Neural cell (in vitro differentiated cells): ENCODE measurements around the gene FBXL17. TPM values are rescaled to one million over a fixed set of nuclear protein-coding genes. Genes with fewer than 3 reads are reported as not detected.

Experiments used
- H2AFZ ChIP-seq: fragments of 200-600, 300-800 bp; sonication (generic), shearing (Covaris generic); 2 replicates; pipeline ENCODE4 v1.6.0; 2014; ENCODE audit warnings: low read depth, mild to moderate bottlenecking, antibody characterized with exemption, low read length, moderate library complexity
- H3F3A ChIP-seq: fragments of 200-600 bp; shearing (Covaris generic); 2 replicates; pipeline ENCODE4 v1.6.1; 2016; ENCODE audit warnings: mild to moderate bottlenecking, moderate library complexity, mixed read lengths, antibody characterized with exemption, low read length; ENCODE audit not compliant: insufficient read depth, poor library complexity, severe bottlenecking
- H3K27ac ChIP-seq: fragments of 200-600, 300-800 bp; sonication (generic), shearing (Covaris generic); 2 replicates; pipeline ENCODE4 v1.5.1; 2014; ENCODE audit warnings: mild to moderate bottlenecking, low read length, moderate library complexity
- H3K27me3 ChIP-seq: fragments of 300-800, 200-600 bp; sonication (generic), shearing (Covaris generic); 2 replicates; pipeline ENCODE4 v1.6.0; 2014; ENCODE audit warnings: mild to moderate bottlenecking, low read depth, low read length, moderate library complexity; ENCODE audit not compliant: insufficient read depth
- H3K36me3 ChIP-seq: fragments of 300-800, 200-600 bp; sonication (generic), shearing (Covaris generic); 2 replicates; pipeline ENCODE4 v1.5.1; 2014; ENCODE audit warnings: mild to moderate bottlenecking, antibody characterized with exemption, low read length, moderate library complexity; ENCODE audit not compliant: insufficient read depth
- H3K4me2 ChIP-seq: fragments of 300-800, 200-600 bp; sonication (generic), shearing (Covaris generic); 2 replicates; pipeline ENCODE4 v1.6.0; 2014; ENCODE audit warnings: mild to moderate bottlenecking, low read length
- H3K4me3 ChIP-seq: fragments of 300-800, 200-600 bp; sonication (generic), shearing (Covaris generic); 2 replicates; pipeline ENCODE4 v1.5.1; 2014; ENCODE audit warnings: mild to moderate bottlenecking, low read length, moderate library complexity
- H3K79me2 ChIP-seq: fragments of 200-600 bp; shearing (Covaris generic); replicated peaks from 2 replicates; pipeline ENCODE4 v1.6.0; 2014; ENCODE audit warnings: mild to moderate bottlenecking, low read length, moderate library complexity; ENCODE audit not compliant: insufficient read depth
- H3K9ac ChIP-seq: fragments of 300-800, 200-600 bp; sonication (generic), shearing (Covaris generic); 2 replicates; pipeline ENCODE4 v1.6.1; 2016; ENCODE audit warnings: mild to moderate bottlenecking, low read length, mixed read lengths
- H3K9me2 ChIP-seq: fragments of 200-600 bp; shearing (Covaris generic); 2 replicates; pipeline ENCODE4 v1.6.1; 2016; ENCODE audit warnings: mild to moderate bottlenecking, low read length, mixed read lengths; ENCODE audit not compliant: insufficient read depth
- H3K9me3 ChIP-seq: fragments of 200-600, 300-800 bp; sonication (generic), shearing (Covaris generic); 2 replicates; pipeline ENCODE4 v1.6.1; 2016; ENCODE audit warnings: mild to moderate bottlenecking, mixed run types, low read length, moderate library complexity, mixed read lengths
- H4K20me1 ChIP-seq: fragments of 200-600 bp; shearing (Covaris generic); 2 replicates; pipeline ENCODE4 v1.6.1; 2016; ENCODE audit warnings: mild to moderate bottlenecking, mixed run types; ENCODE audit not compliant: insufficient read depth
- EP300 ChIP-seq: fragments of 450-650 bp; conservative IDR thresholded peaks from 2 replicates; pipeline ENCODE4 v1.6.1; 2014; ENCODE audit warnings: antibody characterized with exemption, mild to moderate bottlenecking, moderate library complexity; ENCODE audit not compliant: poor library complexity, severe bottlenecking
- EZH2 ChIP-seq: fragments of 200-600, 300-800 bp; shearing (Covaris generic), sonication (generic); IDR thresholded peaks from 2 replicates; pipeline ENCODE4 v1.6.1; 2014; ENCODE audit warnings: antibody characterized with exemption, low read length, borderline replicate concordance, mild to moderate bottlenecking; ENCODE audit not compliant: insufficient read depth, poor library complexity, severe bottlenecking
- MXI1 ChIP-seq: fragments of 450-650 bp; conservative IDR thresholded peaks from 2 replicates; pipeline ENCODE4 v1.6.1; 2014; ENCODE audit warnings: antibody characterized with exemption, mild to moderate bottlenecking; ENCODE audit not compliant: poor library complexity, severe bottlenecking
- POLR2AphosphoS5 ChIP-seq: IDR thresholded peaks from 2 replicates; pipeline ENCODE4 v1.6.1; 2012
- RAD21 ChIP-seq: fragments of 450-650 bp; conservative IDR thresholded peaks from 2 replicates; pipeline ENCODE4 v1.6.1; 2014; ENCODE audit warnings: antibody characterized with exemption, mild to moderate bottlenecking, moderate library complexity
- SMC3 ChIP-seq: fragments of 450-650 bp; conservative IDR thresholded peaks from 2 replicates; pipeline ENCODE4 v1.6.1; 2014; ENCODE audit warnings: antibody characterized with exemption, mild to moderate bottlenecking, moderate library complexity; ENCODE audit not compliant: poor library complexity
- TAF1 ChIP-seq: IDR thresholded peaks from 2 replicates; pipeline ENCODE4 v1.6.1; 2012; ENCODE audit warnings: low read depth
- polyA plus RNA-seq: library from polyadenylated mRNA; depleted of rRNA; stranded (reverse); fragments of >200 nt; gene quantifications from 2 replicates; pipeline ENCODE4 v1.2.3, GENCODE V29; 2014
- TF ChIP-seq, protein P1 (sequence below): IDR thresholded peaks from 2 replicates; pipeline ENCODE4 v1.6.1; 2012; ENCODE audit warnings: borderline replicate concordance
- TF ChIP-seq, protein P2 (sequence below): fragments of 450-650 bp; IDR thresholded peaks from 2 replicates; pipeline ENCODE4 v1.5.1; 2014; ENCODE audit warnings: antibody characterized with exemption, mild to moderate bottlenecking, moderate library complexity; ENCODE audit not compliant: poor library complexity, severe bottlenecking

FBXL17 gene
- polyA plus RNA-seq, 1 donor from 2014 or later, result 19.6 TPM

DNA sequence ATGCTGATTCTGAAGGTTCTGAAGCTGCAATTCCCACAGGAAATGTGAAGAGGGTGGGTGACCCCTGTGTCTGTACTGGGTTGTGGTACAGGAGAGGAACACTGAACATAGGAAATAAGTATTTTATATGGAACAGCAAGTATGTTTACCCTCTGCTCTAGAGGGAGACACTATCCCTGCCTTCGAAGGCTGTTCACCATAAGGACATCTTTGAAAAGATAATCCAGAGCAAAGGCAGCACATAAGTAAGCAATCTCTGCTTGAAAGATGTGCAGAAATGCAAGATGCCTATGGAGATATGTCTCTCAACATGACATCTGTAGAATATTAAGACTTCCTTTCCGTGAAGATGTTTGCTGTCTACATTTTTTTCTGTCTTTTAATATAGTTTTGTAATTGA is 526.7 kb downstream of the FBXL17 start:
- Histone ChIP-seq H2AFZ (no peak overlapping the region), H3F3A (no peaks in the 10 kb centered on the region)

DNA sequence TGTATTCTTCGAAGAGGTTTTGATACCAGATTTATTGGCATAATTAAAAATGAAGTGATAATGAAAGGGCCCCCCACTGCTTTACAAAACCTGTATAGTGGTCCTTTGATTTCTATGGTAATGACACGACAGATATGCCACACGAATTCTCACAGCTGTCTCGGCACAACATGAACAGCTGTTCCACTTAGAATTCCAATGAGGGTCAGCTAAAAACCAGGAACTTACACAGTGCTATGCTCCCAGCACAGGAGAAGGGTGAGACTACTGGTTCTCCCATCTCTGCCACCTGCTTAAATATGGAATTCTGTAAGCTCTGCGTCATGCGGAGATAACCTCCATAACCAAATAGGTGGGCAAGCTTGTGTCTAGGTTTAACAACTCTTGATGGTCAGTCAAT is 528.2 kb downstream of the FBXL17 start:
- H2AFZ ChIP-seq, result no peak overlapping the region

More for the DNA sequence above, 526.7 kb downstream of the FBXL17 start:
- H3K27me3 ChIP-seq, result no peaks in the 10 kb centered on the region
- H3K9ac ChIP-seq, result no peak overlapping the region
- H3K4me3 ChIP-seq, result no peak overlapping the region
- H4K20me1 ChIP-seq, result no peaks in the 10 kb centered on the region
- no peaks in the 10 kb centered on the region for H3K9me2 ChIP-seq
- H3K36me3 ChIP-seq, result no peaks in the 10 kb centered on the region
- no peak overlapping the region for H3K4me2 ChIP-seq
- no peak overlapping the region for H3K27ac ChIP-seq
- H3K79me2 ChIP-seq, result no peaks in the 10 kb centered on the region
- H3K9me3 ChIP-seq, result no peaks in the 10 kb centered on the region
- no peak for TF ChIP-seq TAF1
- no peak for TF ChIP-seq EP300
- no peak for TF ChIP-seq EZH2
- TF ChIP-seq, protein P1, sequence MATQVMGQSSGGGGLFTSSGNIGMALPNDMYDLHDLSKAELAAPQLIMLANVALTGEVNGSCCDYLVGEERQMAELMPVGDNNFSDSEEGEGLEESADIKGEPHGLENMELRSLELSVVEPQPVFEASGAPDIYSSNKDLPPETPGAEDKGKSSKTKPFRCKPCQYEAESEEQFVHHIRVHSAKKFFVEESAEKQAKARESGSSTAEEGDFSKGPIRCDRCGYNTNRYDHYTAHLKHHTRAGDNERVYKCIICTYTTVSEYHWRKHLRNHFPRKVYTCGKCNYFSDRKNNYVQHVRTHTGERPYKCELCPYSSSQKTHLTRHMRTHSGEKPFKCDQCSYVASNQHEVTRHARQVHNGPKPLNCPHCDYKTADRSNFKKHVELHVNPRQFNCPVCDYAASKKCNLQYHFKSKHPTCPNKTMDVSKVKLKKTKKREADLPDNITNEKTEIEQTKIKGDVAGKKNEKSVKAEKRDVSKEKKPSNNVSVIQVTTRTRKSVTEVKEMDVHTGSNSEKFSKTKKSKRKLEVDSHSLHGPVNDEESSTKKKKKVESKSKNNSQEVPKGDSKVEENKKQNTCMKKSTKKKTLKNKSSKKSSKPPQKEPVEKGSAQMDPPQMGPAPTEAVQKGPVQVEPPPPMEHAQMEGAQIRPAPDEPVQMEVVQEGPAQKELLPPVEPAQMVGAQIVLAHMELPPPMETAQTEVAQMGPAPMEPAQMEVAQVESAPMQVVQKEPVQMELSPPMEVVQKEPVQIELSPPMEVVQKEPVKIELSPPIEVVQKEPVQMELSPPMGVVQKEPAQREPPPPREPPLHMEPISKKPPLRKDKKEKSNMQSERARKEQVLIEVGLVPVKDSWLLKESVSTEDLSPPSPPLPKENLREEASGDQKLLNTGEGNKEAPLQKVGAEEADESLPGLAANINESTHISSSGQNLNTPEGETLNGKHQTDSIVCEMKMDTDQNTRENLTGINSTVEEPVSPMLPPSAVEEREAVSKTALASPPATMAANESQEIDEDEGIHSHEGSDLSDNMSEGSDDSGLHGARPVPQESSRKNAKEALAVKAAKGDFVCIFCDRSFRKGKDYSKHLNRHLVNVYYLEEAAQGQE, result no peak
- no peak for TF ChIP-seq RAD21
- TF ChIP-seq POLR2AphosphoS5, result no peak
- TF ChIP-seq, protein P2, sequence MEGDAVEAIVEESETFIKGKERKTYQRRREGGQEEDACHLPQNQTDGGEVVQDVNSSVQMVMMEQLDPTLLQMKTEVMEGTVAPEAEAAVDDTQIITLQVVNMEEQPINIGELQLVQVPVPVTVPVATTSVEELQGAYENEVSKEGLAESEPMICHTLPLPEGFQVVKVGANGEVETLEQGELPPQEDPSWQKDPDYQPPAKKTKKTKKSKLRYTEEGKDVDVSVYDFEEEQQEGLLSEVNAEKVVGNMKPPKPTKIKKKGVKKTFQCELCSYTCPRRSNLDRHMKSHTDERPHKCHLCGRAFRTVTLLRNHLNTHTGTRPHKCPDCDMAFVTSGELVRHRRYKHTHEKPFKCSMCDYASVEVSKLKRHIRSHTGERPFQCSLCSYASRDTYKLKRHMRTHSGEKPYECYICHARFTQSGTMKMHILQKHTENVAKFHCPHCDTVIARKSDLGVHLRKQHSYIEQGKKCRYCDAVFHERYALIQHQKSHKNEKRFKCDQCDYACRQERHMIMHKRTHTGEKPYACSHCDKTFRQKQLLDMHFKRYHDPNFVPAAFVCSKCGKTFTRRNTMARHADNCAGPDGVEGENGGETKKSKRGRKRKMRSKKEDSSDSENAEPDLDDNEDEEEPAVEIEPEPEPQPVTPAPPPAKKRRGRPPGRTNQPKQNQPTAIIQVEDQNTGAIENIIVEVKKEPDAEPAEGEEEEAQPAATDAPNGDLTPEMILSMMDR, result no peak
- no peak for TF ChIP-seq MXI1
- TF ChIP-seq SMC3, result no peak

DNA sequence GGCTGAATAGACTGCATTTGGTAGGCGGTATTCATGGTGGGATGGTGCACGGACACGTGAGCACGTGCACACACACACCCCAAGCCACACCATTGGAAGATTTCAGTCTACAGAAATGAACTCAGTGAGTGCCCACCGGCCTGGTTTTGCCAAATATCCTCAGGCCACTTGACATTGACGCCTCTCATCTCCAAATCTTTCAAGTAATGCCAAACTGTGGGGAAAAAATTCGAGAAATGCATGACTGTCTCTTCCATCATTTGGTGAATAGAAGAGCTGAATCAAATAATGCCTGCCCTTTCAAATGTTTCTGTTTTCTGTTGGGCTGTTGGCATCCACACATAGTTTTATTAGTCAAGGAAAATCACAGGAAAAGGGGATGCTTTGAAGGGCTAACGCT is 528.9 kb downstream of the FBXL17 start:
- no peaks in the 10 kb centered on the region for H3K79me2 ChIP-seq
- H3K36me3 ChIP-seq, result no peaks in the 10 kb centered on the region
- no peak overlapping the region for H3K27ac ChIP-seq
- H4K20me1 ChIP-seq, result no peaks in the 10 kb centered on the region
- H3K27me3 ChIP-seq, result no peaks in the 10 kb centered on the region
- no peaks in the 10 kb centered on the region for H3K9me2 ChIP-seq
- H3K9ac ChIP-seq, result no peak overlapping the region
- TF ChIP-seq SMC3 (no peak), POLR2AphosphoS5 (no peak), EZH2 (no peak), EP300 (no peak), RAD21 (no peak), TAF1 (no peak), MXI1 (no peak)
- TF ChIP-seq, protein P1, result no peak
- TF ChIP-seq, protein P2, result no peak
- no peak overlapping the region for H2AFZ ChIP-seq
- no peak overlapping the region for H3K4me2 ChIP-seq
- no peaks in the 10 kb centered on the region for H3F3A ChIP-seq
- H3K9me3 ChIP-seq, result no peaks in the 10 kb centered on the region
- no peak overlapping the region for H3K4me3 ChIP-seq

More for the DNA sequence above, 528.2 kb downstream of the FBXL17 start:
- Histone ChIP-seq H3K9ac (no peak overlapping the region), H3F3A (no peaks in the 10 kb centered on the region), H3K9me3 (no peaks in the 10 kb centered on the region), H4K20me1 (no peaks in the 10 kb centered on the region), H3K9me2 (no peaks in the 10 kb centered on the region), H3K79me2 (no peaks in the 10 kb centered on the region), H3K27me3 (no peaks in the 10 kb centered on the region), H3K36me3 (no peaks in the 10 kb centered on the region), H3K27ac (no peak overlapping the region), H3K4me3 (no peak overlapping the region), H3K4me2 (no peak overlapping the region)
- no peak for TF ChIP-seq POLR2AphosphoS5
